COLO829 (cell line): ENCODE measurements around the gene CEP170B.
"Not testable (repeated sequence)": the region's sequence is repeated elsewhere in the genome, so short reads cannot be mapped to it uniquely, and the experiment has no call there.

Experiments used
- DNase-seq: peaks from one replicate; pipeline ENCODE4 v3.0.0; 2012; ENCODE audit warnings: low spot score

CEP170B gene

GRCh38 chr14:104844306-104845032, 20.6 kb upstream of the CEP170B start:
- no peak for DNase-seq

DNA sequence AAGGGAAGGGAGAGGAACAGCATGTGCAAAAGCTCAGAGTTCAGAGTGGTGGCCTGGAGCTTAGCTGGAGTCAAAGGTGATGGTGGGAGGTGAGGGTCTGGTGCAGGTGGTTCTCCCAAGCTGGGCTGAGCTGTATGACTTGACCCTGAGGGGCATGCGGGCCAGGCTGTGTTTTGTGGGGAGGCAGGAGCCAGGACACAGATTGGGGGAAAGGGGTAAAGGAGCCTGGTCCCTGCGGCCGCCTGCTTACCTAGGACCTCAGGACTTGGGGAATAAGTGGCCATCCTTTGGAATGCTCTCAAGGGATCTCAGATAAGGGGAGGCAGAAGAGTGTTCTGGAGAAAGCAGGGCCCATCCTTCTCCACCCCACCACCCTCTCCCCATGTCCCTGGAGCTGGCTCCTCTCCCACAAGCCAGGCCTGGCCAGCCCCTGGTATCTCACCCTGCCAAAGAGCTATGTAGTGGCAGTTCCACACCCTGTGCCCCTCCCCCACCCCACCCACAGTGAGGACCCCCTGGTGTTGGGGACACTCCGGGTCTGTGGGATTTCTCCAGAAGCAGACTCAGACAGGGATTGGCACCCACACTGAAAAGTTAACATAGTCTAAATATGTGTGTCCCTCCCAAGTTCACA, 19.9 kb upstream of the CEP170B start:
- no peak for DNase-seq

DNA sequence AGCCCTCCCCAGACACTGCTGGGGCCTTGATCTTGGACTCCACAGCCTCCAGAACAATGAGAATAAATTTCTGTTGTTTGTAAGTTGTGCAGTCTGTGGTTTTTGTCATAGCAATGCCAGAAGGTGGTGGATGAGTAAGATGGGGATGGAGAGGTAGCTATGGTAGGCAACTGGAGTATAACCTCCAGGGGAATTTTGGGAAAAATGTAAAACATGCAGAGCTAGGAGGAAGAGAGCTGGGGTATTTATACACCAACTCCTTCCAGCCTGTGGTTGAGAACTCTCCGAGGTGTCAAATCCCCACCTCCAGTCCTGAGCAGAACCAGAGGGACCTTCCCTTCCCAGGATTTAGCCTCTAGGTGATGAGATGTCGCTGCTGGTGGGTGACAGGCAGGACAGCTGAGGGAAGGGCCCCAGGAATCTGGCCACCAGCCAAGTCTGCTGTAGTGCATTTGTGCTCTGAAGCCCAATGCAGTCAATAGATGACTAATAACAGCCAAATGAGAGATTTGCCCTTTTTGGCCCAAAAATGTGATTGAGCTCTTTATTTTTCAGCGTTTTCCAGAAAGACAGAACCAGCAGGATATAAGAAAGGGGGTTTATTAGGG, 19.1 kb upstream of the CEP170B start:
- DNase-seq: no peak

DNA sequence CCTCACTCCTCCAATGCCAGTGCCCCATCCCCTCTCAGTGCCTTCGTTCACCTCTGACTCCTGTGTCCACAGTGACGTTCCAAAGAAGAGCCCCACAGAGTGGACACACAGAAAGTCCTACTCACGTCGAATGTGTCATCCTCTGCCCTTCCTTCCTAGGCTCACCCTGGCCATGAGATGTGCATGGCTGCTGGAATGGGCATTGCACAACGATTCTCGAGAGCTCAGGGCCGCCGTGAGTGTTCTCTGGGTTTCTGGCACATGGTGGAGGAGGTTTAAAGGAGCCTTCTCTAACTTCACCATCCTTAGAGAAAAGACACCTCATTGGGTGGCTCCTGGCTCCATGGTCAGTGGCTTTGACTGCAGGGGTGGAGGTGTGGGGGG, 12.8 kb upstream of the CEP170B start:
- DNase-seq: no peak

- no peak for DNase-seq
These were observed 9.5 kb upstream of the CEP170B start for GRCh38 chr14:104855532-104856090.

- no peak for DNase-seq
These were observed 8.8 kb upstream of the CEP170B start for GRCh38 chr14:104856157-104856868.

DNA sequence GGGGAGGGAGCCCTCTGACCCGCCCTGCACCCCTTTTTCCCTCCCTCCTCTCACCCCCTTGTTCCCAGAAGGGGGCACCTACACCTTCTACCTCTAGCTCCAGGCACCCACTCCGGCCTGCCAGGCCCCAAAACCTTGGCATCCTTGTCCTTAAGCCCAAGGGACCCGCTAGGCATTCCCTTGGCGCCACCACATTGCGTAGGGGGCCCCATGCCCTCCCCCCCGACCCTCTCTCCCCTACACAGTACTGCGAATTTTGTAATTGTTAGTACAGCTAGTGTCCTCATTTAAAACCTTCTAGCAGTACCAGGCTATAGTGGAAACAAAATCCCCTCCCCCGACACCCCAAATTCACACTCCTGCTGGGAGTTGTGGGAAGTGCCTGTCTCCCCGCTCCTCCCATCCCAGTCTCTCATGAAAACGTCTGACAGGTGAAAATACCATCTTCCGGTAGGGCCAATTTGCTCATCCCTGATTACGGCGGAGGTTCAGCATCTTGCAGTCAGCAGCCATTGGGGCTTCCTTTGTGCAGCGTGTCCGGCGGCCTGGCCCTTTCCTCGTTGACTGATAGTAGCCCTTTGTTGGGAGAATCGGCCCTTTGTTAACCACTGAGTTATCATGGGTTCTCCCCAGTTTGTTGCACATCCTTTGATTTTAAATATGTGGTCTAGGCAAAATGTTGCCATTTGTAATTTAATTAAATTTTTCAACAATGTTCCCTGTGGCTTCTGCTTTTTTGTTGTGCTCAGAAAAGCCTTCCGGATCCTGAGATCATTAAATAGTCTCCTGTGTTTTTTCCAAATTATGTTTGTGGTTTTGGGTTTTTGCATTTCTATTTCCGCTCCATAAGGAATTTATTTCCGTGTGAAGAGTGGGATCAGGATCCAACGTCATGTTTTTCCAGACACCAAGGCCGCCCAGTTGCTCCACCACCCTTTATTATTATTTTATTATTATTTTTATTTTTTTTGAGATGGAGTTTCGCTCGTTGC, 7.9 kb upstream of the CEP170B start:
- peak; percentile 93 for DNase-seq

DNA sequence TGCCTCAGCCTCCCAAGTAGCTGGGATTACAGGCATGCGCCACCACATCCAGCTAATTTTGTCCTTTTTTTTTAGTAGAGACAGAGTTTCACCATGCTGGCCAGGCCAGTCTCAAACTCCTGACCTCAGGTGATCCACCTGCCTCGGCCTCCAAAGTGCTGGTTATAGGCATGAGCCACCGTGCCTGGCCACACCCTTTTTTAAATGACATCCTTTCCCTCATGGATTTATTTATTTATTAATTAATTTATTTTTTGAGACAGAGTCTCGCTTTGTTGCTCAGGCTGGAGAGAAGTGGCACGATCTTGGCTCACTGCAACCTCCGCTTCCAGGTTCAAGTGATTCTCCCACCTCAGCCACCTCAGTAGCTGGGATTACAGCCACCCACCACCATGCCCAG, 7.1 kb upstream of the CEP170B start:
- DNase-seq: not testable (repeated sequence)

DNA sequence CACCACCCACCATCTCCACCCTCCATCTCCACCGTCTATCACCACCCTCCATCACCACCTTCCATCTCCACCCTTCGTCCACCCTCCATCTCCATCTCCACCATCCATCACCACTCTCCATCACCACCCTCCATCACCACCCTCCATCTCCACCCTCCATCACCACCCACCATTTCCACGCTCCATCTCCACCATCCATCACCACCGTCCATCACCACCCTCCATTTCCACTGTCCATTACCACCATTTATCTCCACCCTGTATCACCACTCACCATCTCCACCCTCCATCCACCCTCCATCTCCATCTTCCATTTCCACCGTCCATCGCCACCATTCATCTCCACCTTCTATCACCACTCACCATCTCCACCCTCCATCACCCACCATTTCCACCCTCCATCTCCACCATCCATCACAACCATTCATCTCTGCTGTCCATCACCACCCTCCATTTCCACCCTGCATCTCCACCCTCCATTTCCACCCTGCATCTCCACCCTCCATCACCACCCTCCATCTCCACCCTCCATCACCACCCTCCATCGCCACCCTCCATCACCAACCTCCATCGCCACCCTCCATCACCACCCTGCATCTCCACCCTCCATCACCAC, 6.1 kb upstream of the CEP170B start:
- no peak for DNase-seq

DNA sequence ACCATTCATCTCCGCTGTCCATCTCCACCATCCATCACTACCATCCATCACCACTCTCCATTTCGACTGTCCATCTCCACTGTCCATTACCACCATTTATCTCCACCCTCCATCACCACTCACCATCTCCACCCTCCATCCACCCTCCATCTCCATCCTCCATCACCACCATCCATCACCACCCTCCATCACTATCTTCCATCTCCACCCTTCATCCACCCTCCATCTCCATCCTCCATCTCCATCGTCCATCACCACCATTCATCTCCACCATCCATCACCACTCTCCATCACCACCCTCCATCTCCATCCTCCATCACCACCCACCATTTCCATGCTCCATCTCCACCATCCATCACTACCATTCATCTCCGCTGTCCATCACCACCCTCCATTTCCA, 5.2 kb upstream of the CEP170B start:
- DNase-seq: no peak

DNA sequence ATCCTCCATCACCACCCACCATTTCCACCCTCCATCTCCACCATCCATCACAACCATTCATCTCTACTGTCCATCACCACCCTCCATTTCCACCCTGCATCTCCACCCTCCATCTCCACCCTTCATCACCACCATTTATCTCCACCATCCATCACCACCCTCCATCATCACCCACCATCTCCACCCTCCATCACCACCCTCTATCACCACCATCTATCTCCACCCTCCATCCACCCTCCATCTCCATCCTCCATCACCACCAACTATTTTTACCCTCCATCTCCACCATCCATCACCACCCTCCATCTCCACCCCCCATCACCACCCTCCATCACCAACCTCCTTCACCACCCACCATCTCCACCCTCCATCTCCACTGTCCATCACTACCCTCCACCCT, 4.7 kb upstream of the CEP170B start:
- no peak for DNase-seq

DNA sequence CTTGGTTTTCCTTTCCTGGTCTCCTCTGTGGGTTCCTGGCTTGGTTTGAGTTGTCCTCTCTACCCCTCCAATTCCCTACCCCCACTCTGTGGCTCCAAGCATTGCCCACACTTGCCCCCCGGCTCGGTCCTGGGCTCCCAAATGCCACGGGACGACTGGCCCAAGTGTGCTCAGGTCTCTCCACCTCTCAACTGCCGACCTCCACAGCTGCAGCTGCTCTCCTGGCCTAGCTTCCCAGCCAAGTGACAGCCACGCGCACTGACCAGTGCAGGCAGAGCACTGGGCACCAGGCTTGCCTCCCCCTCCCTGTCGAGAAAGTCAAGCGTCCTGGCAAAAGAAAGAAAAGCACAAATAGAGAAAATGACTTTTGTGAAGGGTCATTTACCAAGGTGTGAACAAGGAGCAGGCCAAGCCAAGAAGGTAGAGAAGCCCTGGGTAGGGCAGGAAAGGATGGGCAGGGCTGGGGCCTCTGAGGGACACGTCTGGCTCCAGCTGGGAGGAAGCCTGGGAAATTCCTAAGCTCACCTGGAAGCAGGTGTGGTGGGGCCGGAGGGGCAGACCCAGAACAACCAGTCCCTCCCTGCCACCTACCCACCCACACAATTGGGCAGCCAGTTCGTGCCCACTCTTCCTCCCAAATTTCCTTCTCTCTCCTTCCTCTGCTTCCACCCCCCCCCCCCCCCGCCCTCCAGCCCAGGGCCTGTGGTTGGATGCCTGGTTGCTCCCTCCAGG, 1.8 kb upstream of the CEP170B start:
- no peak for DNase-seq

GRCh38 chr14:104863923-104864266, 1.2 kb upstream of the CEP170B start:
- no peak for DNase-seq

GRCh38 chr14:104864267-104865080, 594 bp upstream of the CEP170B start:
- no peak for DNase-seq

- DNase-seq: peak; percentile 21
These were observed 768 bp downstream of the CEP170B start for GRCh38 chr14:104865631-104866441.

- DNase-seq: no peak
These were observed 1.6 kb downstream of the CEP170B start for GRCh38 chr14:104866451-104867370.

- no peak for DNase-seq
These were observed 2.4 kb downstream of the CEP170B start for GRCh38 chr14:104867371-104868059.
